HG02938 (cell line): ENCODE measurements around the gene CCDC12.

Experiments
- ATAC-seq: cut with Tn5 transposase; IDR thresholded peaks from one replicate; pipeline ENCODE4 v1.9.1; 2021; ENCODE audit warnings: mild to moderate bottlenecking, moderate library complexity; ENCODE audit not compliant: unreplicated experiment

The CCDC12 gene

GRCh38 chr3:46958467-46959160, 17.9 kb downstream of the CCDC12 start:
- no peak for ATAC-seq

DNA sequence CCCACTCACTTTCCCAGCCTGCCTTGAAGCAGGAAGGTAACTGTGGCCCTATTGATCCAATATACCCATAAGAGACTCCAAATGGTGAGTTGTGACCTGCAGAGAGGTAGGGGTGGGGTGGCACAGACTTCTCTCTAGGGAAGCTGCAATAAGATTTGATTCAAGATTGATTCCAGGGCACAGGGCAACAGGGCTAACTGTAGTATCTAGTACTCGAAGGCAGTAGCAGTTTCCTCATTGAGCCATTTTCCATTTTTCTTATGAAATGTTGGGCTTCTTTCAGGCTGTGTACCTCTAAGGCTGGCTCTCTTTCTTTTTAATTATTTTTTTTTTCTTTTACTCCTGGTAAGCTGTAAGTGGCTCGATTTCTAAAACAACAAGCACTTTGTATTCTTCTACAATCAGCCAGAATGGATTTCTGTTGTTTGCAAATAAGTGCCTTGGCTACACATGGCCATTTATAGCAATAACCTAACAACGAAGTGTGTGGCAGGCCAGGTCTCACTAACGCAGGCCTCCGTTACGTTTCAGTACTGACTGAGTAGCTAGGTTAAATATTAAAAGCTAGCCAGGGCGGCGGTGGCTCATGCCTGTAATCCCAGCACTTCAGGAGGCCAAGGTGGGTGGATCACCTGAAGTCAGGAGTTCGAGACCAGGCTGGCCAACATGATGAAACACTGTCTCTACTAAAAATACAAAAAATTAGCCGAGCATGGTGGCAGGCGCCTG, 19.3 kb downstream of the CCDC12 start:
- ATAC-seq, result no peak

GRCh38 chr3:46955801-46956259, 20.7 kb downstream of the CCDC12 start:
- no peak for ATAC-seq

DNA sequence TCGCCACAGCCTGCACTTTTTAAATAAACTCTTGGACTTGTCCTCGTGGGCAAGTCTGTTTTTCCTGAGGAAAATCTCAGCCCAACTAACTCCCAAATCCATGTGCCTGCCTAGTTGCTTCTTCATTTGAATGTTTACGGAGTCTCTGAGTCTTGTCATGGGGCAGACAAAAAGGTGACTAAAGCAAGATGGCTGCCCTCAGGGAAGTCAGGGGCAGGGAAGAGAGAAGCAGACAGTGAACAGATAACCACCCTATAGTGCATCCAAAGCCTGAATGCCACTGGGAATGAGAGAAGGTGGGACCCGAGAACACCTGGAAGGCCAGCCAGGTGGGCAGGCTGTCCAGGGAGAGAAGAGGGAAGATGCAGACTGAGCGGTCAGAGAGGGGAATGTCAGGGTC, 21.4 kb downstream of the CCDC12 start:
- ATAC-seq, result no peak

DNA sequence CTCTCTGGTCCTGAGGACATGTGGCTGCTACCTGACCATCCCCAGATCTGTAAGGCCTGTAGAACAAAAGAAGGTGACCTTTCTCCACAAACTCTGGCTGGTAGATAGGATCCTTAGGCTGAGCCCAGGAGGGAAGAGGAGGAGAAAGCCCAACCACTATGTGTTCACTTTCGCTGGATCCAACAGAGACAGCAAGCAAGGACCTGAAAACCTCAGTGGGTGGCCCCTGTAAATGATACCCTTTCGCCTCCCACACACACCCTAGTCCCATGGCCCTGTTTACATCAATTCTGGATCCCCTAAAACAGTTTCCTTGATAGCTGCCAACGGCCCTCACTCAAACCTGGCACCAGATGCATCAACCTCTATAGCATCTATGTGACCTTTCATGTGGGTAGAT, 22.4 kb downstream of the CCDC12 start:
- no peak for ATAC-seq

GRCh38 chr3:46953234-46954010, 23.1 kb downstream of the CCDC12 start:
- no peak for ATAC-seq

DNA sequence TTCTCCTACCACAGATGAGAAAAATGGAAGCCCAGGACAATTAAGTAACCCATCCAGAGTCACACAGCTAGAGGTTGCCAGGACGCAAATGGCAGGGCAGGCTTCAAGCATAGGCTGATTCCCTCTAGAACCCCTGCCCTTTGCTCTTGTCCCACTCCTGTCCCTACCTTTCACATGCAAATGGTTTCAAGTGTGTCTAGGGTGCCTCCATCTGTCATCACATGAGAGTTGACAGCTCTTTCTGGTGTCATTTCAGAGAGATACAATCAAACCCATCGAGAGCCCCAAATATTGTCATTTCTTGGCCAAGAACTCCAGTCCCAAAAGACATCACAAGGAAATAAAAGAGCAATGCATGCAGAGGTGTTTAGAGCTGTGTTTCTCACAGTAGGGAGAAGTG, 23.7 kb downstream of the CCDC12 start:
- ATAC-seq, result no peak

DNA sequence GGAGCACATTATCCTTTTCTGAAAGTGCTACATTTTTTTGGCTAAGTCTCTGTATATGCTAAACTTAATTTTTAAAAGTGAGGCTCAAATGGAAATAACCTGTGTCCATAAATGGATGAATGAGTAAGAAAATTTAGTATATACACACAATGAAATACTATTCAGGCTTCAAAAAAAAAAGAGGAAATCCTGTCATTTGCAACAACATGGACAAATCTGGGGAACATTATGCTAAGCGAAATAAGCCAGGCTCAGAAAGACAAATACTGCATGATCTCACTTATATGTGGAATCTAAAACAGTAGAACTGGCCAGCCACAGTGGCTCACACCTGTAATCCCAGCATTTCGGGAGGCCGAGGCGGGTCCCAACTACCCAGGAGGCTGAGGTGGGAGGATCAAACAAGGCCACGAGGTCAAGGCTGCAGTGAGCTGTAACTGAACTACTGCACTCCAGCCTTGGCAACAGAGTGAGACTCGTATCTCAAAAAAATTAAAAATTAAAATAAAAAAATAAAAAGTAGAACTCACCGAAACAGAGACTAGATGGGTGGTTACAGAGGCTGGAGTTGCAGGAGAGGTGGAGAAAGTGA, 25.8 kb downstream of the CCDC12 start:
- ATAC-seq, result no peak

- no peak for ATAC-seq
Measured at GRCh38 chr3:46950177-46950576, 26.4 kb downstream of the CCDC12 start.

- no peak for ATAC-seq
Measured at GRCh38 chr3:46948830-46949671, 27.5 kb downstream of the CCDC12 start.

GRCh38 chr3:46947981-46948791, 28.4 kb downstream of the CCDC12 start:
- no peak for ATAC-seq

DNA sequence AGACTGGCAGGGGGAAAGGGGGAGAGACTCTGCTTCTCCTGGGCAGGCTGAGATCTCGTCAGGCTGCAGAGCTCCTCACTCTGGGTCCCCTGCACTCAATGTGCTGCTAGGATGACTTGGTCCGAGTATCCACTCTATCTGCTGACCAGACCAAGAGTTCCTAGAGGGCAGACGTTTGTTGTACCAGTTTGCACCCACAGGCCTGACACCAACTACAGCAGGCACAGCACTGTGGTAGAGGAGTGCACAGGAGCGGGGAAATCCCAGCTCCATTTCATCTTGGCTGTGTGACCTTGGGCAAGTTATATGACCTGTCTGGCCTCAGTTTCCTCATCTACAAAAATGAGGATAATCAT, 29.0 kb downstream of the CCDC12 start:
- no peak for ATAC-seq

- ATAC-seq, result no peak
Measured at GRCh38 chr3:46946856-46947545, 29.5 kb downstream of the CCDC12 start.

- no peak for ATAC-seq
Measured at GRCh38 chr3:46946416-46946815, 30.1 kb downstream of the CCDC12 start.

DNA sequence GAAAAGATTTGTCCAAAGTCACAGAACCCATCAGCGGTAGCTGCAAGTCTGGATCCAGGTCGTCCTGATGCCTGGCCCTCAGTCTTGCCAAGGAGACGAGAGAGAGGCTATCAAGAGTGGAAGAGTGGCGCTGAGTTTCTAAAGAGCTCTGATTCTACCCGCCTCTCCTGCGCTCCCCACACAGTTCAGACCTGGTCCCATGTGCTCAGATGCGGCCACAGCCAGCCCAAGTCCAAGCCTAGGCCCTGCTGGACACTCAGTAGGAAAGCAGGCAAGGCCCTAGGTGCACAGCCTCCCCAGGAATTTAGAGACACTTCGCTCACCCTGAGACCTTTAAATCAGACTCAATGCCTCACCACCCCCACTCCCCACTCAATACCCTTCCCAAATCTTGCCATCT, 32.4 kb downstream of the CCDC12 start:
- ATAC-seq, result no peak

- no peak for ATAC-seq
Measured at GRCh38 chr3:46943237-46944187, 33.0 kb downstream of the CCDC12 start.

GRCh38 chr3:46942481-46943236, 33.9 kb downstream of the CCDC12 start:
- ATAC-seq, result no peak
